Trophoblast cell (in vitro differentiated cells and primary cell): ENCODE measurements around the gene PTPRM.
A peak's percentile ranks its signal among the peaks of the same experiment; 100 is the strongest.

ENCODE experiments used
- DNase-seq, 2 donors: peaks; one replicate each; pipeline ENCODE4 v3.0.0-alpha.2; 2016
- H2AFZ ChIP-seq: 2 replicates; pipeline ENCODE4 v1.6.1; 2013; ENCODE audit warnings: low read length, moderate library complexity, mild to moderate bottlenecking; ENCODE audit not compliant: insufficient read depth, poor library complexity
- H2AK5ac ChIP-seq: 2 replicates; pipeline ENCODE4 v1.6.1; 2013; ENCODE audit warnings: mild to moderate bottlenecking, low read length
- H2BK120ac ChIP-seq: 2 replicates; pipeline ENCODE4 v1.6.1; 2013; ENCODE audit warnings: low read length, mild to moderate bottlenecking, moderate library complexity; ENCODE audit not compliant: insufficient read depth, poor library complexity
- H2BK12ac ChIP-seq: 2 replicates; pipeline ENCODE4 v1.6.1; 2013; ENCODE audit warnings: mild to moderate bottlenecking, low read length, moderate library complexity
- H2BK5ac ChIP-seq: 2 replicates; pipeline ENCODE4 v1.6.1; 2013; ENCODE audit warnings: low read length, low read depth, moderate library complexity, mild to moderate bottlenecking; ENCODE audit not compliant: poor library complexity
- H3K14ac ChIP-seq: 2 replicates; pipeline ENCODE4 v1.6.1; 2013; ENCODE audit warnings: mild to moderate bottlenecking, low read length
- H3K18ac ChIP-seq: 2 replicates; pipeline ENCODE4 v1.6.1; 2013; ENCODE audit warnings: mild to moderate bottlenecking, low read length
- H3K23ac ChIP-seq: 2 replicates; pipeline ENCODE4 v1.6.1; 2013; ENCODE audit warnings: low read length
- H3K27ac ChIP-seq: 2 replicates; pipeline ENCODE4 v1.5.1; 2013; ENCODE audit warnings: low read depth, mild to moderate bottlenecking, inconsistent platforms, low read length, moderate library complexity
- H3K27me3 ChIP-seq: 2 replicates; pipeline ENCODE4 v1.6.1; 2013; ENCODE audit warnings: inconsistent platforms, mild to moderate bottlenecking, low read length, moderate library complexity; ENCODE audit not compliant: insufficient read depth
- H3K36me3 ChIP-seq, 2 experiments: 1 replicate in 1 of 2; 2 replicates in 1 of 2; pipeline ENCODE4 v1.6.1; 2013; ENCODE audit warnings: low read length in 2 of 2, mild to moderate bottlenecking in 2 of 2, moderate library complexity in 1 of 2; ENCODE audit not compliant: insufficient read depth in 2 of 2, control insufficient read depth in 1 of 2
- H3K4ac ChIP-seq: 2 replicates; pipeline ENCODE4 v1.6.1; 2013; ENCODE audit warnings: low read depth, mild to moderate bottlenecking, low read length, moderate library complexity
- H3K4me1 ChIP-seq, 2 experiments: 1 replicate in 1 of 2; 2 replicates in 1 of 2; pipeline ENCODE4 v1.6.1; 2013; ENCODE audit warnings: low read length in 2 of 2, mild to moderate bottlenecking in 2 of 2, moderate library complexity in 1 of 2; ENCODE audit not compliant: insufficient read depth in 2 of 2, control insufficient read depth in 1 of 2
- H3K4me2 ChIP-seq: 2 replicates; pipeline ENCODE4 v1.6.1; 2013; ENCODE audit warnings: inconsistent platforms, mild to moderate bottlenecking, low read length, moderate library complexity
- H3K4me3 ChIP-seq: 2 replicates; pipeline ENCODE4 v1.5.1; 2013; ENCODE audit warnings: mild to moderate bottlenecking, low read depth, low read length, inconsistent platforms
- H3K79me1 ChIP-seq: one replicate; pipeline ENCODE4 v1.6.1; 2013; ENCODE audit warnings: low read length
- H3K79me2 ChIP-seq: 2 replicates; pipeline ENCODE4 v1.6.1; 2013; ENCODE audit warnings: low read length, mild to moderate bottlenecking; ENCODE audit not compliant: control insufficient read depth, insufficient read depth, poor library complexity
- H3K9ac ChIP-seq: 2 replicates; pipeline ENCODE4 v1.6.1; 2013; ENCODE audit warnings: mild to moderate bottlenecking, low read length
- H3K9me3 ChIP-seq: 2 replicates; pipeline ENCODE4 v1.6.1; 2013; ENCODE audit warnings: low read depth, mild to moderate bottlenecking, control low read depth, inconsistent platforms, low read length; ENCODE audit not compliant: insufficient read depth
- H4K12ac ChIP-seq: 2 replicates; pipeline ENCODE4 v1.6.1; 2013; ENCODE audit warnings: low read depth, mild to moderate bottlenecking, low read length, moderate library complexity
- H4K8ac ChIP-seq: 2 replicates; pipeline ENCODE4 v1.6.1; 2013; ENCODE audit warnings: low read depth, mild to moderate bottlenecking, low read length, moderate library complexity
- H4K91ac ChIP-seq: one replicate; pipeline ENCODE4 v1.6.1; 2013; ENCODE audit warnings: low read depth, mild to moderate bottlenecking, low read length, moderate library complexity
- whole genome bisulfite sequencing: extraction: QIAGEN DNeasy Blood & Tissue Kit; methylation state at CpG from one replicate; pipeline ENCODE4 v1.1.7; 2013; ENCODE audit warnings: missing lambda C conversion rate; ENCODE audit not compliant: insufficient read length, insufficient coverage; ENCODE audit errors: extremely low coverage; 5-methylcytosine and 5-hydroxymethylcytosine counted together

PTPRM gene

GRCh38 chr18:7919565-7919964 lies 352.4 kb downstream of the PTPRM start:
- no peak for DNase-seq
- H2BK5ac ChIP-seq = no peak overlapping the region

GRCh38 chr18:7921938-7922587 lies 354.9 kb downstream of the PTPRM start:
- no peaks in the 10 kb centered on the region for H3K27me3 ChIP-seq
- H4K91ac ChIP-seq = peak overlapping the region; percentile 75
- H2BK5ac ChIP-seq = peak overlapping the region; percentile 14
- H2AFZ ChIP-seq = no peak overlapping the region
- no peak overlapping the region for H3K9ac ChIP-seq
- peaks cover 3% of the 10 kb centered on the region for H3K79me1 ChIP-seq
- no peak overlapping the region for H3K23ac ChIP-seq
- no peaks in the 10 kb centered on the region for H3K79me2 ChIP-seq
- H2BK120ac ChIP-seq = peak overlapping the region; percentile 81
- peak in 1 of 2 donors; percentile 47 for DNase-seq
- peak overlapping the region; percentile 61 for H2BK12ac ChIP-seq
- peak overlapping the region; percentile 58 for H3K27ac ChIP-seq
- no peak overlapping the region for H4K12ac ChIP-seq
- H3K9me3 ChIP-seq = no peaks in the 10 kb centered on the region
- H4K8ac ChIP-seq = no peak overlapping the region
- H3K36me3 ChIP-seq = no peaks in the 10 kb centered on the region
- whole genome bisulfite sequencing = no CpG with 5 or more reads among the region's 3 CpGs
- H3K4me2 ChIP-seq = no peak overlapping the region
- H3K14ac ChIP-seq = peak overlapping the region; percentile 44
- peaks cover 9 to 12% of the 10 kb centered on the region in 2 experiments for H3K4me1 ChIP-seq
- peak overlapping the region; percentile 86 for H3K18ac ChIP-seq
- peak overlapping the region; percentile 96 for H2AK5ac ChIP-seq
- H3K4ac ChIP-seq = peak overlapping the region; percentile 29
- H3K4me3 ChIP-seq = no peak overlapping the region

More at GRCh38 chr18:7919565-7919964, 352.4 kb downstream of the PTPRM start:
- no peaks in the 10 kb centered on the region for H3K79me2 ChIP-seq
- H3K27me3 ChIP-seq = no peaks in the 10 kb centered on the region
- H2BK12ac ChIP-seq = no peak overlapping the region
- H3K4ac ChIP-seq = no peak overlapping the region
- no peak overlapping the region for H3K14ac ChIP-seq
- H2BK120ac ChIP-seq = no peak overlapping the region
- no peak overlapping the region for H3K27ac ChIP-seq
- no peak overlapping the region for H4K12ac ChIP-seq
- H3K79me1 ChIP-seq = peaks cover 3% of the 10 kb centered on the region
- H3K23ac ChIP-seq = no peak overlapping the region
- no peak overlapping the region for H4K8ac ChIP-seq
- no peak overlapping the region for H2AK5ac ChIP-seq
- no peak overlapping the region for H3K4me2 ChIP-seq
- no peak overlapping the region for H3K18ac ChIP-seq
- peaks cover 9 to 12% of the 10 kb centered on the region in 2 experiments for H3K4me1 ChIP-seq
- no peak overlapping the region for H4K91ac ChIP-seq
- H3K4me3 ChIP-seq = no peak overlapping the region
- H3K9me3 ChIP-seq = no peaks in the 10 kb centered on the region
- no peaks in the 10 kb centered on the region for H3K36me3 ChIP-seq
- WGBS = no CpG with 5 or more reads among the region's 2 CpGs
- H3K9ac ChIP-seq = no peak overlapping the region
- H2AFZ ChIP-seq = no peak overlapping the region

- Histone ChIP-seq H3K4ac (peak overlapping the region; percentile 21), H2AK5ac (no peak overlapping the region), H3K4me2 (no peak overlapping the region), H3K18ac (no peak overlapping the region), H2BK5ac (peak overlapping the region; percentile 54), H3K9me3 (no peaks in the 10 kb centered on the region), H3K4me1 (peaks cover 9 to 12% of the 10 kb centered on the region in 2 experiments), H3K14ac (peak overlapping the region; percentile 19), H2AFZ (no peak overlapping the region), H4K12ac (no peak overlapping the region), H4K91ac (no peak overlapping the region), H3K36me3 (no peaks in the 10 kb centered on the region), H3K9ac (no peak overlapping the region), H3K79me1 (peaks cover 3% of the 10 kb centered on the region), H2BK12ac (no peak overlapping the region), H3K23ac (no peak overlapping the region), H4K8ac (peak overlapping the region; percentile 23), H3K27me3 (no peaks in the 10 kb centered on the region), H3K79me2 (no peaks in the 10 kb centered on the region), H3K27ac (no peak overlapping the region), H2BK120ac (peak overlapping the region; percentile 43), H3K4me3 (no peak overlapping the region)
- no peak for DNase-seq
- WGBS = no CpG with 5 or more reads among the region's 4 CpGs
Measured at GRCh38 chr18:7923105-7923504, 356.0 kb downstream of the PTPRM start.

GRCh38 chr18:7924616-7925015 lies 357.5 kb downstream of the PTPRM start:
- Histone ChIP-seq H2BK120ac (no peak overlapping the region), H3K36me3 (no peaks in the 10 kb centered on the region), H3K27me3 (no peaks in the 10 kb centered on the region), H3K4ac (no peak overlapping the region), H3K18ac (no peak overlapping the region), H4K8ac (no peak overlapping the region), H2AFZ (no peak overlapping the region), H2BK12ac (no peak overlapping the region), H3K9me3 (no peaks in the 10 kb centered on the region), H2AK5ac (no peak overlapping the region), H4K91ac (no peak overlapping the region), H3K23ac (no peak overlapping the region), H3K14ac (no peak overlapping the region), H3K9ac (no peak overlapping the region), H2BK5ac (no peak overlapping the region), H3K4me1 (peaks cover 9 to 12% of the 10 kb centered on the region in 2 experiments), H3K4me3 (no peak overlapping the region), H3K4me2 (no peak overlapping the region), H3K79me1 (peaks cover 3% of the 10 kb centered on the region), H3K27ac (peak overlapping the region; percentile 46), H3K79me2 (no peaks in the 10 kb centered on the region), H4K12ac (no peak overlapping the region)
- peak; percentile 59 to 76 for DNase-seq
- WGBS = no CpG with 5 or more reads among the region's 5 CpGs
